ENCODE data around the gene SPDYE1.
"Not testable (repeated sequence)": the region's sequence is repeated elsewhere in the genome, so short reads cannot be mapped to it uniquely, and the experiment has no call there.

The SPDYE1 gene

GRCh38 chr7:43997532-43997931, at the start of gene SPDYE1:
Gene SPDYE1 (plus strand): TSS chr7:43997897. CDS start chr7:43999950, 2,053 bp downstream.
- DNase-seq: not testable (repeated sequence)

- DNase-seq: no peak
These were observed 45.7 kb upstream of the SPDYE1 start for GRCh38 chr7:43952028-43952427.

GRCh38 chr7:43953071-43953470, 44.6 kb upstream of the SPDYE1 start:
- no peak for DNase-seq

- peak; percentile 3 for DNase-seq
These were observed 43.0 kb upstream of the SPDYE1 start for GRCh38 chr7:43954524-43955228.

GRCh38 chr7:43956027-43956426, 41.7 kb upstream of the SPDYE1 start:
- no peak for DNase-seq

- DNase-seq: no peak
These were observed 36.8 kb upstream of the SPDYE1 start for GRCh38 chr7:43960933-43961332.

- not testable (repeated sequence) for DNase-seq
These were observed 31.3 kb upstream of the SPDYE1 start for GRCh38 chr7:43966392-43966791.

GRCh38 chr7:43968172-43969040, 29.3 kb upstream of the SPDYE1 start:
- not testable (repeated sequence) for DNase-seq

GRCh38 chr7:43969586-43969985, 28.1 kb upstream of the SPDYE1 start:
- DNase-seq: not testable (repeated sequence)

- DNase-seq: not testable (repeated sequence)
These were observed 27.0 kb upstream of the SPDYE1 start for GRCh38 chr7:43970698-43971097.

GRCh38 chr7:43974033-43974573, 23.6 kb upstream of the SPDYE1 start:
- DNase-seq: not testable (repeated sequence)

GRCh38 chr7:43974725-43975482, 22.8 kb upstream of the SPDYE1 start:
- DNase-seq: not testable (repeated sequence)

- no peak for DNase-seq
These were observed 20.2 kb upstream of the SPDYE1 start for GRCh38 chr7:43977525-43977924.

GRCh38 chr7:43978102-43978501, 19.6 kb upstream of the SPDYE1 start:
- DNase-seq: not testable (repeated sequence)

GRCh38 chr7:43982848-43983247, 14.8 kb upstream of the SPDYE1 start:
- DNase-seq: not testable (repeated sequence)

GRCh38 chr7:43983736-43984135, 14.0 kb upstream of the SPDYE1 start:
- not testable (repeated sequence) for DNase-seq

GRCh38 chr7:43985904-43986864, 11.5 kb upstream of the SPDYE1 start:
- peak; percentile 36 for DNase-seq

- DNase-seq: not testable (repeated sequence)
These were observed 10.2 kb upstream of the SPDYE1 start for GRCh38 chr7:43987476-43987875.

- not testable (repeated sequence) for DNase-seq
These were observed 7.6 kb upstream of the SPDYE1 start for GRCh38 chr7:43990011-43990585.

- DNase-seq: not testable (repeated sequence)
These were observed 6.9 kb upstream of the SPDYE1 start for GRCh38 chr7:43990829-43991228.

GRCh38 chr7:43992896-43993295, 4.8 kb upstream of the SPDYE1 start:
- DNase-seq: not testable (repeated sequence)

Measured in NCI-H1105 (cell line).